ENCODE data around the gene YBEY. TPM values are rescaled to one million over a fixed set of nuclear protein-coding genes. Genes with fewer than 3 reads are reported as not detected.

YBEY gene
- total and polyA plus RNA-seq, 2 of the 8 experiments (the other 6 are each of a cell fraction or from before 2014, with no cell fraction given) = 26.9 to 31.9 TPM

DNA sequence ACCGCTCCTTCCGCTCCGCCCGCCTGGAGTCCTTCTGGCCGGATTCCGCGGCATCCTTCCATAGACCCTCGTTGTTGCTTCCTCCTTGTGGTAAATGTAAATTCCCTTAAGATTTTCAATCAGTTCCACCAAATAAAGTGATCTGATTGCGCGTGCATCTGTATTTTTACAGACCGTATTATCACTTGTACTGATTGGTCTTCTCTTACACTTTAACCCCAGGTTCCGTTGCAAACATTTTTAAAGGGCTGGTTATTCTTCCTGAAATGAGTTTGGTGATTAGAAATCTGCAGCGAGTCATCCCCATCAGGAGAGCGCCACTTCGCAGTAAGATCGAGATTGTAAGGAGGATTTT lies 483 bp downstream of the YBEY start:
- no peak overlapping the region for H3K23ac ChIP-seq (ENCODE audit: insufficient read length)
- H3K4me3 ChIP-seq (ENCODE audit: extremely low read depth in 1 of 4, insufficient read depth in 2 of 4, low read depth in 3 of 4, low read length in 4 of 4) = peak overlapping the region; percentile 55 to 90 (median 74)
- peak overlapping the region; percentile 79 for H3K56ac ChIP-seq (replicated peaks; ENCODE audit: insufficient read length, low read depth, low read length)
- H3K36me3 ChIP-seq (ENCODE audit: control insufficient read depth in 2 of 4, insufficient read depth in 4 of 4, low read length in 3 of 4) = peaks cover 1 to 25% (median 7%) of the 10 kb centered on the region in 4 experiments; a peak in 6 of 8 replicates
- H2BK12ac ChIP-seq (ENCODE audit: low read depth, low read length) = no peak overlapping the region
- no peak overlapping the region for H2AFZ ChIP-seq (ENCODE audit: low read length)
- no peak overlapping the region for H4K8ac ChIP-seq (ENCODE audit: extremely low read depth, insufficient read depth, low read length)
- WGBS, 2 experiments (ENCODE audit: extremely low coverage in 1 of 2, insufficient coverage in 1 of 2, insufficient read length in 1 of 2, insufficient replicate concordance in 2 of 2, low coverage in 1 of 2, low lambda C conversion rate in 2 of 2, missing lambda C conversion rate in 1 of 2) = 1% methylated on average over 16 of the region's 16 CpGs; no CpG with 5 or more reads in 1 of the 2 experiments
- no peaks in the 10 kb centered on the region for H3K9me3 ChIP-seq (ENCODE audit: insufficient read depth in 2 of 2, low read depth in 1 of 2, low read length in 1 of 2)
- no peak overlapping the region for H2AK5ac ChIP-seq (ENCODE audit: low read depth, low read length)
- H3K9ac ChIP-seq (replicated peaks in 1 of 4; ENCODE audit: extremely low read depth in 1 of 4, low read depth in 3 of 4, low read length in 3 of 4) = peak overlapping the region in 3 of 4 experiments; percentile 56 to 60 (median 57); a peak in 5 of 7 replicates
- H4K91ac ChIP-seq (replicated peaks; ENCODE audit: insufficient read length, low read length) = no peak overlapping the region
- H2BK5ac ChIP-seq (ENCODE audit: low read depth, low read length) = peak overlapping the region; percentile 71; the same call in 1 of the 2 replicates
- H4K5ac ChIP-seq (ENCODE audit: insufficient read length, low read depth, low read length) = peak overlapping the region; percentile 82
- peaks cover 14 to 42% of the 10 kb centered on the region in 2 experiments for H3K79me2 ChIP-seq (ENCODE audit: control insufficient read depth in 1 of 2, insufficient read depth in 2 of 2, low read length in 2 of 2)
- H3K4me1 ChIP-seq (replicated peaks in 1 of 4; ENCODE audit: control insufficient read depth in 3 of 4, insufficient read depth in 4 of 4, low read length in 3 of 4) = peaks cover 3 to 9% (median 4%) of the 10 kb centered on the region in 4 experiments; a peak in 5 of 7 replicates
- DNase-seq (ENCODE audit: low read depth in 1 of 2, low spot score in 2 of 2) (no peak), FAIRE-seq (no peak)
- POLR2A ChIA-PET (ENCODE audit: partially characterized antibody) = interaction anchor here (1.0 to 2.2 kb wide), 3 partner anchors 11 to 37 kb away, joined by 3 to 5 read pairs (median 4); partner anchors contain the start of genes C21orf58 and PCNT
- peaks cover 13% of the 10 kb centered on the region for H3K79me1 ChIP-seq (ENCODE audit: low read depth, low read length)
- no peaks in the 10 kb centered on the region for H3K27me3 ChIP-seq (replicated peaks in 1 of 4; ENCODE audit: control insufficient read depth in 3 of 4, extremely low read depth in 1 of 4, insufficient read depth in 3 of 4, low read length in 3 of 4)
- H4K20me1 ChIP-seq (replicated peaks in 1 of 2; ENCODE audit: control insufficient read depth in 1 of 2, insufficient read depth in 2 of 2, low read length in 2 of 2) = peaks cover 7 to 12% of the 10 kb centered on the region in 2 experiments
- H3K4me2 ChIP-seq (ENCODE audit: insufficient read depth in 1 of 2, low read depth in 2 of 2, low read length in 2 of 2) = peak overlapping the region; percentile 62 to 71
- no peak overlapping the region for H3K14ac ChIP-seq (ENCODE audit: insufficient read length)
- no peak overlapping the region for H2BK15ac ChIP-seq (ENCODE audit: low read length)
- 0 out of 2 replicates have a peak overlapping the region, but pooled peaks have one; percentile 44 for H3K18ac ChIP-seq (ENCODE audit: extremely low read depth, low read length)
- H3K27ac ChIP-seq (ENCODE audit: low read depth, low read length) = no peak overlapping the region
- peaks cover 4% of the 10 kb centered on the region for H3K23me2 ChIP-seq (ENCODE audit: low read depth, low read length)
- no peak overlapping the region for H2BK20ac ChIP-seq (ENCODE audit: low read length)
- peak overlapping the region; percentile 24 for H2BK120ac ChIP-seq (replicated peaks; ENCODE audit: low read depth, low read length)
- CTCF ChIA-PET (ENCODE audit: partially characterized antibody) = no interaction called here
- H3K4ac ChIP-seq (replicated peaks; ENCODE audit: insufficient read length, low read depth, low read length) = peak overlapping the region; percentile 27
- TF ChIP-seq CTBP2 (IDR thresholded peaks at IDR 0.05; ENCODE audit: borderline replicate concordance, insufficient read depth, insufficient read length, low read length) (no peak), KDM5A (IDR thresholded peaks at IDR 0.05; ENCODE audit: low read length) (no peak; the same call in 1 of the 2 replicates), TEAD4 (IDR thresholded peaks at IDR 0.05; ENCODE audit: low read depth, low read length) (no peak), SIX5 (IDR thresholded peaks at IDR 0.05; ENCODE audit: low read depth, low read length) (no peak), GTF2F1 (IDR thresholded peaks at IDR 0.05; ENCODE audit: borderline replicate concordance, low read depth, low read length) (no peak), SIN3A (conservative IDR thresholded peaks at IDR 0.05 in 1 of 2, IDR thresholded peaks at IDR 0.05 in 1 of 2; ENCODE audit: low read depth in 1 of 2, low read length in 2 of 2) (no peak), FOSL1 (IDR thresholded peaks at IDR 0.05; ENCODE audit: insufficient read depth, low read depth, low read length) (no peak), MAFK (IDR thresholded peaks at IDR 0.05; ENCODE audit: low read depth, low read length) (no peak), SRF (IDR thresholded peaks at IDR 0.05; ENCODE audit: low read depth, low read length) (no peak), POU5F1 (IDR thresholded peaks at IDR 0.05; ENCODE audit: low read depth, low read length) (no peak), CTCF (IDR thresholded peaks at IDR 0.05; ENCODE audit: control extremely low read depth in 1 of 3, insufficient read depth in 1 of 3, low read depth in 1 of 3, low read length in 3 of 3) (no peak)

Data from H1 (cell line).